Right lung (tissue), 10 donors: ENCODE measurements around the gene ITIH3. TPM values are rescaled to one million over a fixed set of nuclear protein-coding genes. Genes with fewer than 3 reads are reported as not detected.
"Not testable (repeated sequence)": the region's sequence is repeated elsewhere in the genome, so short reads cannot be mapped to it uniquely, and the experiment has no call there.

Source experiments
- DNase-seq, 2 donors: peaks; one replicate each; pipeline ENCODE4 v3.0.0-alpha.2; 2013
- long read RNA-seq, 8 donors: transcript quantifications; one replicate each; lab custom pipeline, GENCODE V29; 2026
- polyA plus RNA-seq, 5 donors: library from polyadenylated mRNA; unstranded; fragments of 120-200 nt; gene quantifications; one replicate each; pipeline versions ENCODE4 v1.2.1 to v1.2.3, GENCODE V29; 2013; ENCODE audit warnings: inconsistent platforms in 1 of 5, low replicate concordance in 1 of 5; ENCODE audit not compliant: insufficient read length in 5 of 5, insufficient read depth in 1 of 5

The ITIH3 gene
- 1 to 10 TPM; 2.3 to 6.3 (median 3.8) TPM for polyA plus RNA-seq
- long read RNA-seq, donor 1: 0 reads
- long read RNA-seq, donor 2: 0 reads
- long read RNA-seq, donor 3: 0 reads
- long read RNA-seq, donor 4: 0 reads
- long read RNA-seq, donor 5: 0 reads
- long read RNA-seq, donor 6: 0 reads
- long read RNA-seq, donor 7: 0 reads
- long read RNA-seq, donor 8: 0 reads

- no peak for DNase-seq
These were observed at the start of gene ITIH3 for GRCh38 chr3:52794612-52795099. TSS of gene ITIH3 (plus strand) at chr3:52794796. CDS start at chr3:52794804, 8 bp downstream.

GRCh38 chr3:52752045-52752660 lies 42.4 kb upstream of the ITIH3 start:
- no peak for DNase-seq

GRCh38 chr3:52754373-52754772 lies 40.2 kb upstream of the ITIH3 start:
- no peak for DNase-seq

GRCh38 chr3:52756141-52756540 lies 38.5 kb upstream of the ITIH3 start:
- DNase-seq: no peak

GRCh38 chr3:52763466-52763865 lies 31.1 kb upstream of the ITIH3 start:
- DNase-seq: no peak

- DNase-seq: no peak
These were observed 24.7 kb upstream of the ITIH3 start for GRCh38 chr3:52769786-52770455.

- peak; percentile 88 to 90 for DNase-seq
These were observed 23.9 kb upstream of the ITIH3 start, which contains the start of gene NEK4 for GRCh38 chr3:52770496-52771333. TSS of gene NEK4 (minus strand) at chr3:52770940. CDS start at chr3:52770746, 194 bp downstream.

- DNase-seq: no peak
These were observed 23.3 kb upstream of the ITIH3 start for GRCh38 chr3:52771334-52771681.

- no peak for DNase-seq
These were observed 22.9 kb upstream of the ITIH3 start for GRCh38 chr3:52771702-52772101.

- DNase-seq: no peak
These were observed 21.1 kb upstream of the ITIH3 start for GRCh38 chr3:52773361-52774065.

- no peak for DNase-seq
These were observed 20.4 kb upstream of the ITIH3 start for GRCh38 chr3:52774066-52774713.

- DNase-seq: no peak
These were observed 19.4 kb upstream of the ITIH3 start for GRCh38 chr3:52774901-52775864.

GRCh38 chr3:52775877-52776276 lies 18.7 kb upstream of the ITIH3 start:
- no peak for DNase-seq

- not testable (repeated sequence) for DNase-seq
These were observed 18.1 kb upstream of the ITIH3 start for GRCh38 chr3:52776486-52776885.

GRCh38 chr3:52777127-52777958 lies 17.3 kb upstream of the ITIH3 start, which contains the start of gene ITIH1:
TSS of gene ITIH1 (plus strand) at chr3:52777599. CDS start at chr3:52777616, 17 bp downstream.
- no peak for DNase-seq

GRCh38 chr3:52777959-52778805 lies 16.4 kb upstream of the ITIH3 start:
- DNase-seq: no peak

GRCh38 chr3:52779011-52779836 lies 15.4 kb upstream of the ITIH3 start:
- no peak for DNase-seq
